Activated CD4-positive, alpha-beta memory T cell treated with anti-CD3 and anti-CD28 coated beads for 36 hours (primary cell): Measurements from ENCODE around the gene GALNT14. TPM values are rescaled to one million over a fixed set of nuclear protein-coding genes. Genes with fewer than 3 reads are reported as not detected.

Experiments
- CTCF ChIA-PET: fragments of 350-600 bp; sonication (Branson Sonifier 250); formaldehyde crosslinking; loops from one replicate; lab custom pipeline; 2021; ENCODE audit warnings: antibody characterized with exemption, inconsistent platforms; lab: Charles Lee
- POLR2A ChIA-PET: fragments of 350-600 bp; sonication (Branson Sonifier 250); formaldehyde crosslinking; loops from one replicate; lab custom pipeline; 2021; ENCODE audit warnings: antibody characterized with exemption; lab: Charles Lee
- DNase-seq: peaks from one replicate; pipeline ENCODE4 v3.0.0-alpha.2; 2020
- H3K27ac Mint-ChIP-seq: one replicate; pipeline ENCODE4 v1.8.0; 2021; ENCODE audit warnings: mixed read lengths
- H3K27me3 Mint-ChIP-seq: one replicate; pipeline ENCODE4 v1.8.0; 2021; ENCODE audit warnings: mixed read lengths
- H3K36me3 Mint-ChIP-seq: one replicate; pipeline ENCODE4 v1.8.0; 2021; ENCODE audit warnings: mixed read lengths
- H3K4me1 Mint-ChIP-seq: one replicate; pipeline ENCODE4 v1.8.0; 2021; ENCODE audit warnings: low read depth, mixed read lengths
- H3K4me3 Mint-ChIP-seq: one replicate; pipeline ENCODE4 v1.8.0; 2021; ENCODE audit warnings: mild to moderate bottlenecking, mixed read lengths
- H3K9me3 Mint-ChIP-seq: one replicate; pipeline ENCODE4 v1.8.0; 2021; ENCODE audit warnings: mixed read lengths
- intact Hi-C: fragments of 100-400 bp; cut with micrococcal nuclease; formaldehyde crosslinking; loops from one replicate; pipeline ENCODE4 v1.15.1; 2023
- total RNA-seq, 2 experiments: library from RNA; stranded (reverse); gene quantifications; one replicate each; pipeline ENCODE4 v1.2.3, GENCODE V29; 2021

Gene GALNT14
- total RNA-seq, 2 experiments from 2014 or later = 0.43 to 0.44 TPM

- Mint-ChIP-seq H3K27ac (no peak overlapping the region), H3K27me3 (peaks cover 5% of the 10 kb centered on the region), H3K36me3 (no peaks in the 10 kb centered on the region), H3K9me3 (no peaks in the 10 kb centered on the region), H3K4me1 (no peaks in the 10 kb centered on the region), H3K4me3 (no peak overlapping the region)
- ChIA-PET CTCF (no interaction called here), POLR2A (no interaction called here)
- no peak for DNase-seq
- intact Hi-C loops = no loop called here
These were observed 201.3 kb downstream of the GALNT14 start for GRCh38 chr2:30936977-30937376.

DNA sequence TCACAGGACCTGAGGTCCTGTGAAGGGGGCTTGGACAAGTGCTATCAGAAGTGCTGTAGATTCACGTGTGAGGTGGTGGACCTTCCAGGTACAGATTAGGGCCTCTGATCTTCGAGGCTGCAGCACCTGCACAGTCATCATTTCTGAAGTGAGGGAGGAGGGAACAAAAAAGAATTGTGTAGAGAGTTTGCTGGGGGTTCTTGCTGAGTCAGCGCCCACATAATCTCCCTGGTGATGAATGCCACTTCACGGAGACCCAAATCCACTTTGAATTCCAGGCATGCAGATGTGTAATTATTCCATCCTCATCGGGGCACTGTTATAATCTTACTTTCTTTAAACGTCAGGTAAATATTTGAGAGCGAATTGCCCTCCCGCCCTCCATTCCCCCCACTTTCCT, 202.4 kb downstream of the GALNT14 start:
- Mint-ChIP-seq H3K4me1 (no peaks in the 10 kb centered on the region), H3K27ac (no peak overlapping the region), H3K4me3 (no peak overlapping the region), H3K36me3 (no peaks in the 10 kb centered on the region), H3K27me3 (peaks cover 5% of the 10 kb centered on the region), H3K9me3 (no peaks in the 10 kb centered on the region)
- CTCF ChIA-PET = no interaction called here
- intact Hi-C loops = no loop called here
- DNase-seq = no peak
- POLR2A ChIA-PET = no interaction called here

GRCh38 chr2:30934066-30934465, 204.2 kb downstream of the GALNT14 start:
- DNase-seq = no peak
- Mint-ChIP-seq H3K4me1 (no peaks in the 10 kb centered on the region), H3K27ac (no peak overlapping the region), H3K9me3 (no peaks in the 10 kb centered on the region), H3K36me3 (no peaks in the 10 kb centered on the region), H3K27me3 (no peaks in the 10 kb centered on the region), H3K4me3 (no peak overlapping the region)
- POLR2A ChIA-PET = no interaction called here
- CTCF ChIA-PET = no interaction called here
- intact Hi-C loops = no loop called here

DNA sequence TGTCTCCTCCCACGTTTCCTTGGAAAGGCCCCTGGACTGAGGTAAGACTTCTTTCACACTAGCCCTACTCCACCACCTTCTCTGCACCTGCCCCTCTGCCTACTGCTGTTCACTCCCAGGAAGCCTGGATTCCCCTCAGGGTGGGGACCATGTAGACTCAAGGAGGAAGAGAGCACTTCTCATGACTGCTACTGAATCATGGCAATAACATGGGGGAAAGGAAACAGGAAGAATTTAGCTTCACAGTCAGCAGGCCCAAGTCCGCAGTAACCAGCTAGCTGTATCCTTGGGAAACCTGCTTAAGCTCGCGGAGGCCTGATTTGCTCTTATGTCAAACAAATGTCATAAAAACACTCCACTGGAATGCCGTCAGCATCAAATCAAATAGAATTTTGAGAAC, 204.7 kb downstream of the GALNT14 start:
- Mint-ChIP-seq H3K27ac (no peak overlapping the region), H3K36me3 (no peaks in the 10 kb centered on the region), H3K27me3 (no peaks in the 10 kb centered on the region), H3K4me1 (no peaks in the 10 kb centered on the region), H3K9me3 (no peaks in the 10 kb centered on the region), H3K4me3 (no peak overlapping the region)
- POLR2A ChIA-PET = no interaction called here
- DNase-seq = no peak
- CTCF ChIA-PET = no interaction called here
- intact Hi-C loops = no loop called here

DNA sequence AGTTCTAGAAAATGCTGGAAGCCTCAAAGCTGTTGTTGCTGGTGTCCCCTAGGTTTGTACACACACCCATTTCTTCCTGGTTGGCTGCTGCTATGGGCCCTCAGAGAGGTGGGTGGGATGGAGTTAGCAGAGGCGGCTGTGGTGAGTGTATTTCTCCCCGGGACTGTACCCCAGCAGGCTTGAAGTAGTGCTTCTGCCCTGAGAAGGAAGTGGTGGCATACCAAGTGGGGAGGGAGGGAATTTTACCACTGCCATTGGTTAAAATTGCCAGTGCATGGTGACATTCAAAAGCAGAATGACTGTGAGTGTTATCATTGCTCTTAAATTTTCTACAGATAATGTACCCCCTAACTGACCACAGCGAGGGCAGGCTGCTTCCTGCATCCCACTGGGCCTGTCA, 205.4 kb downstream of the GALNT14 start:
- Mint-ChIP-seq H3K27me3 (no peaks in the 10 kb centered on the region), H3K4me1 (no peaks in the 10 kb centered on the region), H3K9me3 (no peaks in the 10 kb centered on the region), H3K27ac (no peak overlapping the region), H3K4me3 (no peak overlapping the region), H3K36me3 (no peaks in the 10 kb centered on the region)
- POLR2A ChIA-PET = no interaction called here
- intact Hi-C loops = no loop called here
- peak; percentile 16 for DNase-seq
- CTCF ChIA-PET = no interaction called here

DNA sequence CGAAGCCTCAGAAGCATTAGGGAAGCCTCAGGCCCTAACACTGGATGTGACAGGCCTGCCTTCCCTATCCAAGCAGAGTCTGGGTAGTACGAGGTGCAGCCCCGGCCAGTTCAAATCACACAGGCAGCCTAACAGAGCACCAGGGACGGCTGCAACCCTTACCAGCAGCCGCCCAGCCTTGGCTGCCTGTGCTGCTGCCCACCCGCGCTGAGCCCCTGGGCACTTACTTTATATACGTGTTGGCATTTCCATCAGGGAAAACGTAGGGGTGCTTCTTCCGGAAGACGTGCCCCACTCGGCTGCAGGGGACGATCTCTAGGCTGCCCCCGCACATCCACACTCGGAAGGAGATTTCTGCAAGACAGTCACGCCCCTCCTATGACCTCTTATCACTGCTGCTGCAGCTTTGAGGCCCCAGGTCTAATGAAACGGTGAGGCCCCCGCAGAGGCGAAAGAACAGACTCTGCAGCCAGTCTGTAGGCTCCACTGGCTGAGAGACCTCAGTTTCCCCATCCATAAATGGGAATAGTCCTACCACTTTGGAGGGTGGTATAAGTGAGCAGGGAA, 206.3 kb downstream of the GALNT14 start:
- no peaks in the 10 kb centered on the region for H3K4me1 Mint-ChIP-seq
- no peak overlapping the region for H3K27ac Mint-ChIP-seq
- ChIA-PET CTCF (no interaction called here), POLR2A (no interaction called here)
- no peaks in the 10 kb centered on the region for H3K9me3 Mint-ChIP-seq
- no peaks in the 10 kb centered on the region for H3K36me3 Mint-ChIP-seq
- no peak for DNase-seq
- intact Hi-C loops = no loop called here
- no peaks in the 10 kb centered on the region for H3K27me3 Mint-ChIP-seq
- H3K4me3 Mint-ChIP-seq = no peak overlapping the region

DNA sequence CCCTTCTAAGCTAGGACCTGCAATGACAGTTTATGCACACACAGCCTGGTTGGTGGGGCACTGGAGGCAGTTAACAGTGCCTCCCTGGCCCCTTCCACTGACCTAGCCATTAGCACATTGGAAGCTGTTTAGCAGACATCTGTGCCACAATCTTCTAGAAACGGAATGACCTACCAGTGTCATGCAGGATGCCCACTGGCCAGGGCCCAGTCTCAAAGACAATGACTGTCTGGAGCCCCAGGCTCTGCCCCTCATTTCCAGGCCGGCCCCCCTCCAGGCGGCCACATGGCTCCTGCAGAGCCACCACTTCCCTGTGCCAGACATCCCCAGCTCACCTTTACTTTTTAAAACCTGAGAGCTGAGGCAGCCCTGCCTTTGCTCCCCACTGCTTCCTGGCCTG, 207.5 kb downstream of the GALNT14 start:
- ChIA-PET POLR2A (no interaction called here), CTCF (no interaction called here)
- no peak for DNase-seq
- Mint-ChIP-seq H3K36me3 (no peaks in the 10 kb centered on the region), H3K4me1 (no peaks in the 10 kb centered on the region), H3K4me3 (no peak overlapping the region), H3K9me3 (no peaks in the 10 kb centered on the region), H3K27me3 (no peaks in the 10 kb centered on the region), H3K27ac (no peak overlapping the region)
- intact Hi-C loops = no loop called here

DNA sequence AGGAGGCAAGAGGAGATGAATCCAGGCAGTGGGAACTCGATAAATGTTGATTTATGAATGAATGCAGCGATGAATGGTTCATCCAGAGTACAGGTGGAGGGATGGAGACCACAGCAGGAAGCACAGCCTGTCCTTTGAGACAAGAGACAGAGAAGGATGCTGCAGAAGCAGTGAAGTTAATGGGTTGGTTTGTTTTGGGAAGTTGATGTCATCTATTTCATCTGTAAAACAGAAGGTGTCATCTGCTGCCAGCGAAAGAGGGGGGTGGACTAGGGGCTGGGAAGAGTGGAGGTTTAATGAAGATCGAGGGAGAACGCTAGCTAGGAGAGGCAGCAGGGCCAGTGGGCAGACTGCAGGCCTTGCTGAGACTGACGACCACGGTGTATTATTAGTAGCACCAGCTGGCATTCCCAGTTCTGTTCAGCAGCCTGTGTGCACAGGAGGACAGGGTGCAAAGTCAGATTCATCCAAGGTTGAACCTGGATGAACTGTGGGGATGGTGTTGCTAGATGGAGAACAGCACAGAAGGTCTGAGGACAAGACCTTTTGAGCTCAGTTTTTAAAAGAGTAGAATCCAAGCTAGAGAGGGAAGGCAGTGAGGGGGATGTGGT, 210.7 kb downstream of the GALNT14 start:
- ChIA-PET POLR2A (no interaction called here), CTCF (no interaction called here)
- Mint-ChIP-seq H3K27me3 (no peaks in the 10 kb centered on the region), H3K9me3 (no peaks in the 10 kb centered on the region), H3K4me1 (no peaks in the 10 kb centered on the region), H3K36me3 (no peaks in the 10 kb centered on the region), H3K4me3 (no peak overlapping the region), H3K27ac (no peak overlapping the region)
- intact Hi-C loops = no loop called here
- DNase-seq = no peak

GRCh38 chr2:30926606-30927005, 211.6 kb downstream of the GALNT14 start:
- ChIA-PET POLR2A (no interaction called here), CTCF (no interaction called here)
- Mint-ChIP-seq H3K9me3 (no peaks in the 10 kb centered on the region), H3K36me3 (no peaks in the 10 kb centered on the region), H3K4me1 (no peaks in the 10 kb centered on the region), H3K4me3 (no peak overlapping the region), H3K27me3 (no peaks in the 10 kb centered on the region), H3K27ac (no peak overlapping the region)
- intact Hi-C loops = no loop called here
- no peak for DNase-seq

DNA sequence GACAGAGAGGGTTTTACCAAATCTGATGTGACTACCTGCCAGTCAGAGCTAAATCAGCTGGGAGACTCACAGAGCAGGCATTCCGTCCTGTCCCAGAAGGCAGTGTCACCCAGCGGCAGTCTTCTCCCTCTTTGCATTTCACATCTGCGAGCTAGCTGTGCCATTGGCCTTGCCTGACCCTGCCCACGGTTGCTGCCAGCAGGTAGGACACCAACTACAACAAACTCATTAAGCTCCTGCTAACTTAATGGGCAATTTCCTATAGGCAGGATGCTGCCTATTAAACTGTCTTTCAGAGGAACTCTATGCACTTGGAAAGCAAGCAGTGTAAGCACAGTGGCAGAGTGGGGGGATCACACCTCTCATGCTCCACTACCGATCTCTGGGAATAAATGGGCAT, 214.6 kb downstream of the GALNT14 start:
- H3K4me3 Mint-ChIP-seq = no peak overlapping the region
- H3K27me3 Mint-ChIP-seq = no peaks in the 10 kb centered on the region
- no peaks in the 10 kb centered on the region for H3K9me3 Mint-ChIP-seq
- DNase-seq = no peak
- no peak overlapping the region for H3K27ac Mint-ChIP-seq
- ChIA-PET CTCF (no interaction called here), POLR2A (no interaction called here)
- H3K4me1 Mint-ChIP-seq = no peaks in the 10 kb centered on the region
- no peaks in the 10 kb centered on the region for H3K36me3 Mint-ChIP-seq
- intact Hi-C loops = no loop called here

DNA sequence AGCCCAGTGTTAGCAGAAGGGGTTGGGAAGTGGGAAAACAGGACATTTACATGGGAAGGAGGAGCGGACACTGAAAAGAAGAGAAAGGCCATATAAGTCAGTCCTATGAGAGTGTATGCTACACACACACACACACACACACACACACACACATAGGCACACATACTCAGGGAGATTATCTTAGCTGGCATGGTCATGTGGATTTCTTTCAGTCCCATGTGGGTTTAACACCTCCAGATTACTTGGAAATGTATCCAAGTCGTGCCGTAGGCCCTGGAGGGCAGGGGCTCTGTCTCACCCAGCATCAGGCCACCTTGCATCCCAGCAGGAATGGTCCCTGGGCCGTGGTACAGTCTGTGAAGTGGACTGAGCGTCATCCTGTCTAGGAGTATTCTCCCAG, 217.7 kb downstream of the GALNT14 start:
- Mint-ChIP-seq H3K27ac (no peak overlapping the region), H3K4me1 (no peaks in the 10 kb centered on the region), H3K4me3 (no peak overlapping the region), H3K27me3 (no peaks in the 10 kb centered on the region), H3K9me3 (no peaks in the 10 kb centered on the region), H3K36me3 (no peaks in the 10 kb centered on the region)
- ChIA-PET POLR2A (no interaction called here), CTCF (no interaction called here)
- intact Hi-C loops = no loop called here
- DNase-seq = no peak

GRCh38 chr2:30915486-30915885, 222.8 kb downstream of the GALNT14 start:
- Mint-ChIP-seq H3K36me3 (no peaks in the 10 kb centered on the region), H3K27me3 (no peaks in the 10 kb centered on the region), H3K9me3 (no peaks in the 10 kb centered on the region), H3K4me1 (no peaks in the 10 kb centered on the region), H3K27ac (no peak overlapping the region), H3K4me3 (no peak overlapping the region)
- ChIA-PET POLR2A (no interaction called here), CTCF (no interaction called here)
- intact Hi-C loops = no loop called here
- DNase-seq = no peak

DNA sequence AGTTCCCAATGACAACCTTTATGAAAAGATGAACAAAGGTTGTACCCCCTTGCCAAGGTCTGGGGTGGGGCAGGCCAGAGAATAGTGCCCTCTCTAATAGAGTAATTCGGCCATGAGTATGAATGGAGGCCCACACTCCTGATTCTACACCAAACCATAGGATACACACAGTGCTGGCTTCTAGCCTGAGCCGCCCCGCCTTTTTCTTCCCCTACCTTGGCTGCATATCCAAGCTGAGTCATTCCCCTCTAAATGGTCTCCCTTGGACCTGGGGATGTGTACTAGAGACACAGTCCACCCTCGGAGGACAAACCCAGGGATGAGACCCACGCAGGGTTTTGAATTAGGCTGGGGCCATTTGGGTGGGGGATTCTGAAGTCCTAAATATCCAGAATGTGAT, 223.8 kb downstream of the GALNT14 start:
- no peak for DNase-seq
- H3K36me3 Mint-ChIP-seq = no peaks in the 10 kb centered on the region
- H3K27ac Mint-ChIP-seq = no peak overlapping the region
- intact Hi-C loops = no loop called here
- no peaks in the 10 kb centered on the region for H3K9me3 Mint-ChIP-seq
- no peak overlapping the region for H3K4me3 Mint-ChIP-seq
- H3K27me3 Mint-ChIP-seq = no peaks in the 10 kb centered on the region
- H3K4me1 Mint-ChIP-seq = no peaks in the 10 kb centered on the region
- ChIA-PET POLR2A (no interaction called here), CTCF (no interaction called here)
